Mesendoderm (in vitro differentiated cells): Measurements from ENCODE around the gene ARHGEF37.

Experiments used
- DNase-seq: peaks from one replicate; pipeline ENCODE4 v3.0.0; 2013
- H2AK5ac ChIP-seq: 2 replicates; pipeline ENCODE4 v1.6.1; 2013; ENCODE audit warnings: low read length, inconsistent platforms
- H2BK120ac ChIP-seq: 2 replicates; pipeline ENCODE4 v1.6.1; 2013; ENCODE audit warnings: low read depth, mild to moderate bottlenecking, low read length, moderate library complexity, mixed read lengths
- H2BK15ac ChIP-seq: replicated peaks from 2 replicates; pipeline ENCODE4 v1.6.1; 2013; ENCODE audit warnings: low read depth, mild to moderate bottlenecking, moderate library complexity
- H2BK5ac ChIP-seq: 2 replicates; pipeline ENCODE4 v1.6.1; 2013; ENCODE audit warnings: low read length, inconsistent platforms
- H3K18ac ChIP-seq: 2 replicates; pipeline ENCODE4 v1.6.1; 2013; ENCODE audit warnings: mild to moderate bottlenecking, low read length, mixed read lengths
- H3K23ac ChIP-seq: one replicate; pipeline ENCODE4 v1.6.1; 2013; ENCODE audit warnings: low read length
- H3K27ac ChIP-seq: 2 replicates; pipeline ENCODE4 v1.5.1; 2013; ENCODE audit warnings: low read depth, mild to moderate bottlenecking, inconsistent platforms, low read length, moderate library complexity
- H3K27me3 ChIP-seq: 2 replicates; pipeline ENCODE4 v1.6.1; 2013; ENCODE audit warnings: low read length, control low read depth, mild to moderate bottlenecking, inconsistent platforms; ENCODE audit not compliant: insufficient read depth, poor library complexity
- H3K36me3 ChIP-seq: 2 replicates; pipeline ENCODE4 v1.6.1; 2013; ENCODE audit warnings: low read length, inconsistent platforms; ENCODE audit not compliant: control insufficient read depth, insufficient read depth
- H3K4ac ChIP-seq: one replicate; pipeline ENCODE4 v1.6.1; 2013; ENCODE audit warnings: low read depth, mild to moderate bottlenecking, low read length, moderate library complexity
- H3K4me1 ChIP-seq: 2 replicates; pipeline ENCODE4 v1.6.1; 2013; ENCODE audit warnings: low read depth, low read length, inconsistent platforms; ENCODE audit not compliant: control insufficient read depth
- H3K4me2 ChIP-seq: 2 replicates; pipeline ENCODE4 v1.6.1; 2013; ENCODE audit warnings: low read length
- H3K4me3 ChIP-seq: 2 replicates; pipeline ENCODE4 v1.5.1; 2013; ENCODE audit warnings: mild to moderate bottlenecking, low read length
- H3K56ac ChIP-seq: one replicate; pipeline ENCODE4 v1.6.1; 2013; ENCODE audit warnings: low read length
- H3K79me1 ChIP-seq: 2 replicates; pipeline ENCODE4 v1.6.1; 2013; ENCODE audit warnings: low read length, inconsistent platforms
- H3K79me2 ChIP-seq: 2 replicates; pipeline ENCODE4 v1.6.1; 2013; ENCODE audit warnings: mild to moderate bottlenecking, low read length; ENCODE audit not compliant: control insufficient read depth, insufficient read depth
- H3K9ac ChIP-seq: 2 replicates; pipeline ENCODE4 v1.6.1; 2013; ENCODE audit warnings: low read length, inconsistent platforms
- H4K5ac ChIP-seq: one replicate; pipeline ENCODE4 v1.6.1; 2013; ENCODE audit warnings: low read length
- H4K8ac ChIP-seq: one replicate; pipeline ENCODE4 v1.6.1; 2013; ENCODE audit warnings: low read depth, mild to moderate bottlenecking, control low read depth, low read length, moderate library complexity
- WGBS: extraction: QIAGEN DNeasy Blood & Tissue Kit; methylation state at CpG from one replicate; pipeline ENCODE4 v1.1.7; 2013; ENCODE audit warnings: low lambda C conversion rate, missing lambda C conversion rate; ENCODE audit not compliant: insufficient coverage; ENCODE audit errors: extremely low coverage; 5-methylcytosine and 5-hydroxymethylcytosine counted together

ARHGEF37 gene

DNA sequence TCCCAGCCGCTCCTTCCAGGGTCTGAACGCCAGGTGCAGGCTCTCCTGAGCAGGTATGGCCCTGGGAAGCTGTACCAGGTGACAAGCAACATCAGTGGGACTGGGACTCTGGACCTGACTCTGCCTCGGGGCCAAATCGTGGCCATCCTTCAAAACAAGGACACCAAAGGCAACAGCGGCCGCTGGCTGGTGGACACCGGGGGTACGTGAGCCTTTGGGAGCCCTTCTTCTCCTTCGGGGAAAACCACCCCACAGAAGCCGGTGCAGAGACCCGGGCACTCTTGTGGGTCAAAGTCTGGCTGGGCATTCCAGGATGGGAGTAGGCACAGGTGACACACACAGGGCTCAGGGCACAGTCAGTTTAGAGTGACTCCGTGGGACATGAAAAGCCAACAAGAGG, 45.8 kb downstream of the ARHGEF37 start:
- Histone ChIP-seq H4K5ac (no peak overlapping the region), H3K9ac (no peak overlapping the region), H3K79me1 (no peaks in the 10 kb centered on the region), H3K56ac (no peak overlapping the region), H3K4me2 (no peak overlapping the region), H4K8ac (no peak overlapping the region), H3K27ac (no peak overlapping the region), H2AK5ac (no peak overlapping the region), H3K23ac (no peak overlapping the region), H3K18ac (no peak overlapping the region), H2BK5ac (no peak overlapping the region), H3K4ac (no peak overlapping the region), H3K4me3 (no peak overlapping the region), H3K27me3 (no peaks in the 10 kb centered on the region), H3K4me1 (no peaks in the 10 kb centered on the region), H3K36me3 (no peaks in the 10 kb centered on the region), H2BK15ac (no peak overlapping the region), H2BK120ac (no peak overlapping the region), H3K79me2 (no peaks in the 10 kb centered on the region)
- WGBS = no CpG with 5 or more reads among the region's 12 CpGs
- no peak for DNase-seq

DNA sequence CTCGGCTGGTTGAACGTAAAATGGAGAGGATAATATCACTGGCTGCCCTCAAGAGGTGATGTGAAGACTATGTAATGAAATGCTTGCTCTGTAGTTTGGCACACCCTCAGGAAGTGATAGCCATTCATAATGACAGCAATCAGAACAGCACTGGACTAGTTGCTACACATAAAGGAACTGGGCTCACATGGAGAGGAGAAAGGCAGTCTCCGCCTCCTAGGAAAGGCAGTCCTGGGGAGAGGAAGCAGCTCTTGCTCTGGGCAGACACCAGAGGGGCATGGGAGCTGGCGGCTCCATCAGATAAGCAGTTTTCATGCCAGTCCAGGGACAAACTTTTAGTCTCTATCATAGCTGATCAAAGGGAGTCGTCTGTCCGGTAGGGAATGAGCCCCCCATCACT, 46.9 kb downstream of the ARHGEF37 start:
- WGBS = no CpG with 5 or more reads among the region's 6 CpGs
- H3K18ac ChIP-seq = no peak overlapping the region
- H3K4me1 ChIP-seq = peaks cover 9% of the 10 kb centered on the region
- no peak overlapping the region for H2BK120ac ChIP-seq
- no peak overlapping the region for H3K4ac ChIP-seq
- no peak overlapping the region for H3K4me3 ChIP-seq
- no peaks in the 10 kb centered on the region for H3K27me3 ChIP-seq
- H3K56ac ChIP-seq = no peak overlapping the region
- H3K79me1 ChIP-seq = no peaks in the 10 kb centered on the region
- H3K23ac ChIP-seq = no peak overlapping the region
- DNase-seq = no peak
- no peak overlapping the region for H3K4me2 ChIP-seq
- H2BK15ac ChIP-seq = no peak overlapping the region
- no peaks in the 10 kb centered on the region for H3K79me2 ChIP-seq
- H3K36me3 ChIP-seq = no peaks in the 10 kb centered on the region
- H3K27ac ChIP-seq = no peak overlapping the region
- no peak overlapping the region for H2AK5ac ChIP-seq
- no peak overlapping the region for H2BK5ac ChIP-seq
- H4K8ac ChIP-seq = no peak overlapping the region
- H3K9ac ChIP-seq = no peak overlapping the region
- no peak overlapping the region for H4K5ac ChIP-seq

DNA sequence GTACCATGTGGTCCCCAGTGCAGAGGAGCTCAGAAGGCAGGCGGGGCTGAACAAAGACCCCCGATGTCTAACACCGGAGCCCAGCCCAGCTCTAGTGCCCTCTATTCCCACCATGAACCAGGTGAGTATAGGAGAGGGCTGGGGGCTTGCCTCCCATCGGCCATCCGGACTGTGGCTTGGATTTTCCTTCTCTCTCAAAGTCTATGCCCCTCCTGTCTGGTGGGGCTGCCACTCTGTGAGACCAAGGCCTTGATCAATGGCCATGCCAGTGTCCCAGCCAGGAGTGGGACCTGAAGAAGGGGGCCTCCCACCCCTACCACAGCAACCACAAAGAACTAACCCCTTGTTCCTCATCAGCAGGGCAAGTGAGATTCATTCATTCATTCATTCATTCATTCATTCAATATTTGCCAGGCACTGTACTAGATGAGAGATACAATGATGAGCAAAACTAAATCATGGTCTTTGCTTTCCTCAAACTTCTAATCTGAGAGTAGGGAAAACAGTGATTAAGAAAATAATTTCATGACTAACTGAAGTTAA, 47.6 kb downstream of the ARHGEF37 start:
- no peaks in the 10 kb centered on the region for H3K79me2 ChIP-seq
- H3K79me1 ChIP-seq = no peaks in the 10 kb centered on the region
- no peak overlapping the region for H3K4ac ChIP-seq
- no peak overlapping the region for H4K8ac ChIP-seq
- H3K18ac ChIP-seq = no peak overlapping the region
- H3K27me3 ChIP-seq = no peaks in the 10 kb centered on the region
- no peak overlapping the region for H3K23ac ChIP-seq
- no CpG with 5 or more reads among the region's 5 CpGs for WGBS
- no peak overlapping the region for H3K4me3 ChIP-seq
- H3K36me3 ChIP-seq = no peaks in the 10 kb centered on the region
- no peak overlapping the region for H3K9ac ChIP-seq
- no peak for DNase-seq
- no peak overlapping the region for H2AK5ac ChIP-seq
- no peak overlapping the region for H4K5ac ChIP-seq
- H2BK5ac ChIP-seq = no peak overlapping the region
- peaks cover 9% of the 10 kb centered on the region for H3K4me1 ChIP-seq
- no peak overlapping the region for H2BK15ac ChIP-seq
- no peak overlapping the region for H3K4me2 ChIP-seq
- no peak overlapping the region for H3K27ac ChIP-seq
- H2BK120ac ChIP-seq = no peak overlapping the region
- H3K56ac ChIP-seq = no peak overlapping the region

DNA sequence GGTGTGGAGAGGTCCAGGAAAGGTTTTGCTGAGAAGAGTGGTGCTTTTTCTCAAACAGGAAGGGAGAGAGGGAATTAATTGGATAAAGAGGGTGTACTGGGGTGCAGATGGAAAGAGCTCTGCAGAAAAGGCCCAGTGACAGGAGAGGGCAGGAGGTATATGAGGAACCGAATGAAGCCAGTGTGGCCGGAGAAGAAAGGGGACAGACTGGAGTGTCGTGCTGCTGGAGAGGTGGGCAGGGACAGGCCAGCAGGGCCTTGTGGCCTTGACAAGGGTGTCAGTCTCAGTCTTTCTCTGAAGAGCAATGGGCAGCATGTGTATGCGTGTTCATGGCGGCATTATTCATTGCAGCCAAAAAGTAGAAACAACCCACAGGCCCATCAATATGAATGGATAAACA, 48.1 kb downstream of the ARHGEF37 start:
- no peaks in the 10 kb centered on the region for H3K36me3 ChIP-seq
- no peak overlapping the region for H2BK5ac ChIP-seq
- no CpG with 5 or more reads among the region's 5 CpGs for WGBS
- DNase-seq = no peak
- no peak overlapping the region for H3K4me3 ChIP-seq
- no peaks in the 10 kb centered on the region for H3K79me2 ChIP-seq
- H4K8ac ChIP-seq = no peak overlapping the region
- H2BK120ac ChIP-seq = no peak overlapping the region
- H3K27me3 ChIP-seq = no peaks in the 10 kb centered on the region
- H3K4ac ChIP-seq = no peak overlapping the region
- no peak overlapping the region for H3K56ac ChIP-seq
- no peaks in the 10 kb centered on the region for H3K79me1 ChIP-seq
- no peak overlapping the region for H2BK15ac ChIP-seq
- no peak overlapping the region for H3K9ac ChIP-seq
- H2AK5ac ChIP-seq = no peak overlapping the region
- no peak overlapping the region for H3K18ac ChIP-seq
- H4K5ac ChIP-seq = no peak overlapping the region
- no peak overlapping the region for H3K4me2 ChIP-seq
- peaks cover 9% of the 10 kb centered on the region for H3K4me1 ChIP-seq
- H3K27ac ChIP-seq = no peak overlapping the region
- H3K23ac ChIP-seq = no peak overlapping the region

DNA sequence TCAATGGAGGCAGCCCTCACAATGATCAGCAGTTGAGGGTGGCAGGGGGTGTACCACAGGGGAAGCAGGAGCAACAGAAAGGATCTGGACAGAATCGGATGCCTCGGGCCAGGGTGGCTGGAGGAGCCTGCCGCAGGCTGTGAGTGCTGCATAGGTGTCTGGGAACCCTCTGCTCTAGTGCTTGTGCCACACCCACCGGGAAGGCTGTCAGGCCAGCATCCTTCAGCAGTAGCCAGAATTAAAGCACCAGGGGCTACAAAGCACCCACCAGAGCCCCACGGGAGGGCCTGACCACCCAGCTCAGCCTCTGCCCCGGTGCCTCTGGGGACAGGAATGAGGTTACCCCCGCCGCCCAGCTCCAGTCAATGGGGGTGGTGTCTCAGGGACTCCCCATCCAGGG, 49.0 kb downstream of the ARHGEF37 start:
- H4K8ac ChIP-seq = no peak overlapping the region
- H3K4me1 ChIP-seq = peaks cover 9% of the 10 kb centered on the region
- no peak overlapping the region for H2AK5ac ChIP-seq
- no peaks in the 10 kb centered on the region for H3K79me2 ChIP-seq
- no peak overlapping the region for H3K9ac ChIP-seq
- H2BK5ac ChIP-seq = no peak overlapping the region
- H3K27ac ChIP-seq = no peak overlapping the region
- no peaks in the 10 kb centered on the region for H3K27me3 ChIP-seq
- H3K4me3 ChIP-seq = no peak overlapping the region
- no CpG with 5 or more reads among the region's 8 CpGs for WGBS
- no peak for DNase-seq
- H2BK15ac ChIP-seq = no peak overlapping the region
- no peaks in the 10 kb centered on the region for H3K79me1 ChIP-seq
- no peak overlapping the region for H4K5ac ChIP-seq
- H3K36me3 ChIP-seq = no peaks in the 10 kb centered on the region
- no peak overlapping the region for H3K4me2 ChIP-seq
- H2BK120ac ChIP-seq = no peak overlapping the region
- H3K18ac ChIP-seq = no peak overlapping the region
- no peak overlapping the region for H3K23ac ChIP-seq
- no peak overlapping the region for H3K4ac ChIP-seq
- H3K56ac ChIP-seq = no peak overlapping the region

DNA sequence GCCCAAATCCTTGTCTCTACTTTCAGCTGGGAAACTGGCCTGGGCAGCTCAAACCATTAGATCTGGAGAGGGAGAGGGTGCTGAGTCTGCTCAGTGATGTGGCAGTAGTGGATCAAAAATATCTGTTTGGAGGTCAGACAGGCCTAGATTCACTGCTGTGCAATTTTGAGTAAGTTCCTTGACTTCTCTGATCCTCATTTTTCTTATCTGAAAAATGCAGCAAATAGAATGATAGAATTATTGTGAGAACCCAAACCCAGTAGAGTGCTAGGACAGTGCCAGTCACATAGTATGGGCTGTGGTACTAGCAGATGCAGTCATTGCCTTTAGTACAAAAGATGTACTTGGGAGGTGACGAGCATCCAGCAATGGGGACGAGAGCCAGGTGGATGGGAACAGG, 50.2 kb downstream of the ARHGEF37 start:
- no peak overlapping the region for H4K5ac ChIP-seq
- H3K23ac ChIP-seq = no peak overlapping the region
- no peak overlapping the region for H3K56ac ChIP-seq
- H3K79me2 ChIP-seq = no peaks in the 10 kb centered on the region
- no peak overlapping the region for H2BK120ac ChIP-seq
- no peak overlapping the region for H3K4ac ChIP-seq
- H3K9ac ChIP-seq = no peak overlapping the region
- peaks cover 9% of the 10 kb centered on the region for H3K4me1 ChIP-seq
- H3K79me1 ChIP-seq = no peaks in the 10 kb centered on the region
- H3K18ac ChIP-seq = no peak overlapping the region
- no peak overlapping the region for H3K4me3 ChIP-seq
- H2BK5ac ChIP-seq = no peak overlapping the region
- no peaks in the 10 kb centered on the region for H3K36me3 ChIP-seq
- no peak overlapping the region for H3K4me2 ChIP-seq
- H2AK5ac ChIP-seq = no peak overlapping the region
- DNase-seq = no peak
- WGBS = no CpG with 5 or more reads among the region's 2 CpGs
- no peak overlapping the region for H2BK15ac ChIP-seq
- H4K8ac ChIP-seq = no peak overlapping the region
- H3K27ac ChIP-seq = no peak overlapping the region
- H3K27me3 ChIP-seq = no peaks in the 10 kb centered on the region
